Vagina (tissue), 2 donors: ENCODE measurements around the gene MYO1E.

ENCODE experiments used
- CTCF ChIP-seq, 3 experiments: fragments of 450-650 bp in 2 of 3; fragments of 200-600 bp in 1 of 3; sonication (generic) in 1 of 3; IDR thresholded peaks; one replicate each; pipeline ENCODE4 v1.5.1; 2017 to 2019; ENCODE audit warnings: antibody characterized with exemption in 3 of 3, mild to moderate bottlenecking in 2 of 3, moderate library complexity in 2 of 3
- POLR2A ChIP-seq, 2 donors: fragments of 450-650 bp; IDR thresholded peaks; one replicate each; pipeline ENCODE4 v1.6.1; 2017; ENCODE audit warnings: antibody characterized with exemption in 2 of 2, mild to moderate bottlenecking in 2 of 2, moderate library complexity in 2 of 2
- POLR2AphosphoS5 ChIP-seq, 2 donors: sonication (generic); formaldehyde crosslinking; IDR thresholded peaks; one replicate each; pipeline ENCODE4 v1.9.0; 2017; ENCODE audit warnings: antibody characterized with exemption in 2 of 2, mild to moderate bottlenecking in 2 of 2, low read depth in 1 of 2; ENCODE audit not compliant: insufficient read depth in 1 of 2

GRCh38 chr15:59399465-59400102, 26.9 kb upstream of the MYO1E start:
- TF ChIP-seq POLR2AphosphoS5 (IDR thresholded peaks at IDR 0.05; ENCODE audit: insufficient read depth in 1 of 2, low read depth in 1 of 2), result no peak
- TF ChIP-seq CTCF (IDR thresholded peaks at IDR 0.05), result no peak
- no peak for TF ChIP-seq POLR2A (IDR thresholded peaks at IDR 0.05)
